Measurements from ENCODE around the gene PLCB3. TPM values are rescaled to one million over a fixed set of nuclear protein-coding genes. Genes with fewer than 3 reads are reported as not detected.

The PLCB3 gene
- total and polyA plus RNA-seq, 4 donors, result 12.7 to 16.9 (median 14.5) TPM

- H3K27ac ChIP-seq (ENCODE audit: low read depth, low read length), result no peak overlapping the region
- no peaks in the 10 kb centered on the region for H3K27me3 ChIP-seq (ENCODE audit: control insufficient read depth, insufficient read depth, low read length)
- no peak for DNase-seq (ENCODE audit: low read depth in 4 of 6, low spot score in 6 of 6)
- peaks cover 48% of the 10 kb centered on the region for H3K36me3 ChIP-seq (ENCODE audit: control insufficient read depth, insufficient read depth, low read length)
- H3K9me3 ChIP-seq (ENCODE audit: control insufficient read depth, insufficient read depth, low read length), result no peaks in the 10 kb centered on the region
- H3K4me3 ChIP-seq (ENCODE audit: low read depth, low read length), result no peak overlapping the region
- peaks cover 19% of the 10 kb centered on the region for H3K4me1 ChIP-seq (ENCODE audit: control insufficient read depth, insufficient read depth, low read length)
- WGBS (ENCODE audit: insufficient coverage), result 86% methylated on average over 15 of the region's 17 CpGs
Observed at GRCh38 chr11:64220271-64220670, 31.1 kb upstream of the PLCB3 start.

GRCh38 chr11:64220798-64221197 is 30.5 kb upstream of the PLCB3 start:
- no peaks in the 10 kb centered on the region for H3K9me3 ChIP-seq (ENCODE audit: control insufficient read depth, insufficient read depth, low read length)
- H3K4me3 ChIP-seq (ENCODE audit: low read depth, low read length), result no peak overlapping the region
- 91% methylated on average over 14 of the region's 14 CpGs for WGBS (ENCODE audit: insufficient coverage)
- no peaks in the 10 kb centered on the region for H3K27me3 ChIP-seq (ENCODE audit: control insufficient read depth, insufficient read depth, low read length)
- no peak for DNase-seq (ENCODE audit: low read depth in 4 of 6, low spot score in 6 of 6)
- peaks cover 25% of the 10 kb centered on the region for H3K4me1 ChIP-seq (ENCODE audit: control insufficient read depth, insufficient read depth, low read length)
- peaks cover 48% of the 10 kb centered on the region for H3K36me3 ChIP-seq (ENCODE audit: control insufficient read depth, insufficient read depth, low read length)
- no peak overlapping the region for H3K27ac ChIP-seq (ENCODE audit: low read depth, low read length)

- peaks cover 48% of the 10 kb centered on the region for H3K36me3 ChIP-seq (ENCODE audit: control insufficient read depth, insufficient read depth, low read length)
- peaks cover 40% of the 10 kb centered on the region for H3K4me1 ChIP-seq (ENCODE audit: control insufficient read depth, insufficient read depth, low read length)
- no peaks in the 10 kb centered on the region for H3K27me3 ChIP-seq (ENCODE audit: control insufficient read depth, insufficient read depth, low read length)
- no peak overlapping the region for H3K27ac ChIP-seq (ENCODE audit: low read depth, low read length)
- no peaks in the 10 kb centered on the region for H3K9me3 ChIP-seq (ENCODE audit: control insufficient read depth, insufficient read depth, low read length)
- WGBS (ENCODE audit: insufficient coverage), result 84% methylated on average over 9 of the region's 9 CpGs
- H3K4me3 ChIP-seq (ENCODE audit: low read depth, low read length), result no peak overlapping the region
- no peak for DNase-seq (ENCODE audit: low read depth in 4 of 6, low spot score in 6 of 6)
Observed at GRCh38 chr11:64222651-64223000, 28.7 kb upstream of the PLCB3 start.

- peaks cover 41% of the 10 kb centered on the region for H3K4me1 ChIP-seq (ENCODE audit: control insufficient read depth, insufficient read depth, low read length)
- 89% methylated on average over 22 of the region's 24 CpGs for WGBS (ENCODE audit: insufficient coverage)
- H3K36me3 ChIP-seq (ENCODE audit: control insufficient read depth, insufficient read depth, low read length), result peaks cover 48% of the 10 kb centered on the region
- H3K27ac ChIP-seq (ENCODE audit: low read depth, low read length), result no peak overlapping the region
- no peaks in the 10 kb centered on the region for H3K27me3 ChIP-seq (ENCODE audit: control insufficient read depth, insufficient read depth, low read length)
- no peaks in the 10 kb centered on the region for H3K9me3 ChIP-seq (ENCODE audit: control insufficient read depth, insufficient read depth, low read length)
- no peak overlapping the region for H3K4me3 ChIP-seq (ENCODE audit: low read depth, low read length)
- no peak for DNase-seq (ENCODE audit: low read depth in 4 of 6, low spot score in 6 of 6)
Observed at GRCh38 chr11:64223001-64223651, 28.2 kb upstream of the PLCB3 start.

- H3K27ac ChIP-seq (ENCODE audit: low read depth, low read length), result no peak overlapping the region
- WGBS (ENCODE audit: insufficient coverage), result 92% methylated on average over 17 of the region's 17 CpGs
- no peak overlapping the region for H3K4me3 ChIP-seq (ENCODE audit: low read depth, low read length)
- DNase-seq (ENCODE audit: low read depth in 4 of 6, low spot score in 6 of 6), result no peak
- H3K27me3 ChIP-seq (ENCODE audit: control insufficient read depth, insufficient read depth, low read length), result no peaks in the 10 kb centered on the region
- peaks cover 39% of the 10 kb centered on the region for H3K4me1 ChIP-seq (ENCODE audit: control insufficient read depth, insufficient read depth, low read length)
- no peaks in the 10 kb centered on the region for H3K9me3 ChIP-seq (ENCODE audit: control insufficient read depth, insufficient read depth, low read length)
- peaks cover 47% of the 10 kb centered on the region for H3K36me3 ChIP-seq (ENCODE audit: control insufficient read depth, insufficient read depth, low read length)
Observed at GRCh38 chr11:64224151-64224890, 27.0 kb upstream of the PLCB3 start.

- H3K9me3 ChIP-seq (ENCODE audit: control insufficient read depth, insufficient read depth, low read length), result no peaks in the 10 kb centered on the region
- DNase-seq (ENCODE audit: low read depth in 4 of 6, low spot score in 6 of 6), result no peak
- H3K36me3 ChIP-seq (ENCODE audit: control insufficient read depth, insufficient read depth, low read length), result peaks cover 39% of the 10 kb centered on the region
- H3K4me1 ChIP-seq (ENCODE audit: control insufficient read depth, insufficient read depth, low read length), result peaks cover 46% of the 10 kb centered on the region
- peak overlapping the region; percentile 73 for H3K4me3 ChIP-seq (ENCODE audit: low read depth, low read length)
- peak overlapping the region; percentile 69 for H3K27ac ChIP-seq (ENCODE audit: low read depth, low read length)
- 60% methylated on average over 22 of the region's 22 CpGs for WGBS (ENCODE audit: insufficient coverage)
- no peaks in the 10 kb centered on the region for H3K27me3 ChIP-seq (ENCODE audit: control insufficient read depth, insufficient read depth, low read length)
Observed at GRCh38 chr11:64224891-64225607, 26.3 kb upstream of the PLCB3 start.

- H3K4me3 ChIP-seq (ENCODE audit: low read depth, low read length), result peak within 1 kb of the TSS; percentile 73
- H3K4me1 ChIP-seq (ENCODE audit: control insufficient read depth, insufficient read depth, low read length), result peaks cover 47% of the 10 kb centered on the region
- no peaks in the 10 kb centered on the region for H3K27me3 ChIP-seq (ENCODE audit: control insufficient read depth, insufficient read depth, low read length)
- peaks cover 31% of the 10 kb centered on the region for H3K36me3 ChIP-seq (ENCODE audit: control insufficient read depth, insufficient read depth, low read length)
- DNase-seq (ENCODE audit: low read depth in 4 of 6, low spot score in 6 of 6), result peak; percentile 72 to 96 (median 80)
- no peaks in the 10 kb centered on the region for H3K9me3 ChIP-seq (ENCODE audit: control insufficient read depth, insufficient read depth, low read length)
- WGBS (ENCODE audit: insufficient coverage), result 0% methylated on average over 46 of the region's 54 CpGs
- H3K27ac ChIP-seq (ENCODE audit: low read depth, low read length), result peak within 1 kb of the TSS; percentile 69
Observed at GRCh38 chr11:64225608-64226506, 25.5 kb upstream of the PLCB3 start, which contains the start of the genes NUDT22 and TRPT1. Gene NUDT22, plus strand, starts transcription at chr11:64226274. Its CDS starts 379 bp downstream, at chr11:64226653. Gene TRPT1, minus strand, starts transcription at chr11:64226186. Its CDS starts 326 bp downstream, at chr11:64225860.

- Histone ChIP-seq H3K36me3 (ENCODE audit: control insufficient read depth, insufficient read depth, low read length) (peaks cover 27% of the 10 kb centered on the region), H3K27me3 (ENCODE audit: control insufficient read depth, insufficient read depth, low read length) (no peaks in the 10 kb centered on the region), H3K27ac (ENCODE audit: low read depth, low read length) (peak overlapping the region; percentile 50), H3K4me3 (ENCODE audit: low read depth, low read length) (peak overlapping the region; percentile 73), H3K9me3 (ENCODE audit: control insufficient read depth, insufficient read depth, low read length) (no peaks in the 10 kb centered on the region), H3K4me1 (ENCODE audit: control insufficient read depth, insufficient read depth, low read length) (peaks cover 55% of the 10 kb centered on the region)
- DNase-seq (ENCODE audit: low read depth in 4 of 6, low spot score in 6 of 6), result peak in 1 of 6 donors; percentile 17
- 21% methylated on average over 26 of the region's 26 CpGs for WGBS (ENCODE audit: insufficient coverage)
Observed at GRCh38 chr11:64226507-64227051, 24.8 kb upstream of the PLCB3 start.
